Effector CD8-positive, alpha-beta T cell (primary cell): Measurements from ENCODE around the gene RPL36AL.
A peak's percentile ranks its signal among the peaks of the same experiment; 100 is the strongest.
"Not testable (repeated sequence)": the region's sequence is repeated elsewhere in the genome, so short reads cannot be mapped to it uniquely, and the experiment has no call there.

Source experiments
- DNase-seq: peaks from one replicate; lab custom pipeline; 2025; lab: John Stamatoyannopoulos, UW
- total RNA-seq, 4 experiments: gene quantifications; one replicate each; lab custom pipeline; 2026; lab: John Stamatoyannopoulos, UW

The RPL36AL gene
- 166 to 236 (median 213) reads per million in 4 experiments for total RNA-seq

DNA sequence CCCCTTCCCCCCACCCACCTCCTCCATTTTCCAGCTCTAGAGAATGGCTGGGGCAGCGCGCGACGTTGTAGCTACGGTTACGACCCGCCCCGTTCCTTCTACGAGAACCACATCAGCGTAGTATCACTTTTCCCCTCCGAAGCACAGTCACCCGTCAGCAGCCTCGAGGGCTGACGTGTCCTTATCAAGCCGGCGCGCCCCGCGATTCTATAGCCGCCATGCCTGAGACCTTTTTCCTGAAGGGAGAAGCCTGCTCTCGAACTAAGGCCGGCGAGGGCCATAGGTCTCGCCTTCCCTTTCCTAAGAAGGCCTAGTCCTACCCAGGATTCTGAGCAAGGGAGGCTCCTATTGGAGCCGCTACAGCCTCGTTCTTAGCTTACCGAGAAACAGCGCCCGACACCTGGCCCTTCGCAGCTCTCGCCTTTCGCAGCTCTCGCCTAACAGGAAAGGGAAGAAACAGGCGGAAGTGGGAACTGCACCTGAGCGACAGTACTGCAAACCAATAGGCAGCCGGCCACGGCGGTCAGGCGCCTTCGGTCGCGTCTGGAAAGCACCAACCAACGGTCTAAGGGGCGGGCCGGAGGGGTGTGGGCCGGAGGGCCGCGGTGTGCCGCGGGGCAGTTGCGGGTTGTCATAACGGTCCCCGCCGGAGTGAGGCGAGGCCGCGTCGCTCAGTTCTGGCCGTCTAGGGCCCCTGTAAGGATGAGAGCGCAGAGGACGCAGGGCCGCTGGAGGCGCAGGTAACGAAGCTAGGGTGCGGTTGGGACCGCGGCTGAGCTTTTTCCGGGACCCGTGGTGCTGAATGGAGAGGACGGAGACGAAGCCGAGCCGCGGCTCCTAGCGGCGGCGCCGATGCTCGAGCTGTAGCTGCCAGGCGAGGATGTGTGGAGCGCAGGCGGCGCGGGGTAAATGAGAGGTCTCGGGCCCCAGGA, at the start of gene RPL36AL, which contains the start of gene MGAT2:
Gene RPL36AL (minus strand): TSS at position 445 of the 932 bp plus-strand sequence. CDS start 1,522 bp downstream, outside the sequence.
Gene MGAT2 (plus strand): TSS at position 618 of the 932 bp plus-strand sequence. CDS start 470 bp downstream, outside the sequence.
- DNase-seq, result peak; percentile 81

DNA sequence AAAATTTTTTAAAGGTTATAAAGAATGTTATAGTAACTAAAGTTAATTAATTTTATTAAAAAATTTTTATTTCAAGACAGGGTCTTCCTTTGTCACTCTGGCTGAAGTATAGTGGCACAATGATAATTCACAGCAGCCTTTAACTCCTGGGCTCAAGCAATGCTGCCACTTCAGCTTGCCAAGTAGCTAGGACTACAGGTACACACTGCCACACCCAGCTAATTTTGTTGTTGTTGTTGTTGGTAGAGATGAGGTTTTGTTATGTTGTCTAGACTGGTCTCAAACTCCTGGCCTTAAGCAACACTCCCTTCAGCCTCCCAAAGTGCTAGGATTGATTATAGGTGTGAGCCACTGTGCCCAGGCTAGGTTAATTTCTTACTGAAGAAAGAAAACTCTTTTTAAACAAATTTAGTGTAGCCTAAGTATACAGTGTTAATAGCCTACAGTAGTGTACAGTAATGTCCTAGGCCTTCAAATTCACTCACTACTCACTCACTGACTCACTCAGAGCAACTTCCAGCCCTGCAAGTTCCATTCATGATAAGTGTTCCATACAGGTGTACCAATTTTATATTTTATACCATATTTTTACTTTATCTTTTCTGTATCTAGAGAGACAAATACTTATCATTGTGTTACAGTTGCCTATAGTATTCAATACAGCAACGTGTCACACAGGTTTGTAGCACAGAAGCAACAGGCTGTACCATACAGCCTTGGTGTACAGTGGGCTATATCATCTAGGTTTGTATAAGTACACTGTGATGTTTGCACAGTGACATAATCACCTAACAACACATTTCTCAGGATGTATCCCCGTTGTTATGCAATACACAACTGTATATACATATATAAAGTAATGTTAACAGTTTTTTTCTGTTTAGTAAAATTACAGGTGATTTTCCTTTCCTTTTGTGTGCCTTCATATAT, 39.4 kb upstream of the RPL36AL start:
- DNase-seq, result no peak

DNA sequence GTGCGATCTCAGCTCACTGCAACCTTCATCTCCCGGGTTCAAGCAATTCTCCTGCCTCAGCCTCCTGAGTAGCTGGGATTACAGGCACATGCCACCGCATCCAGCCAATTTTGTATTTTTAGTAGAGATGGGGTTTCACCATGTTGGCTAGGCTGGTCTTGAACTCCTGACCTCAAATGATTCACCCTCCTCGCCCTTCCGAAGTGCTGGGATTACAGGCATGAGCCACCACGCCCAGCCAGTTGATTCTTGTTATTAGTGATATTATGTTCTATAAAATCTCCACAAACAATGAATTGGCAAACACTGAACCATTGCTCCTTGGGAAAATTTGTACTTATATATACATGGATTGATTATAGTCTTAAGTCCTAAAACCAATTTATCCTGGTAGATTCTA, 37.1 kb upstream of the RPL36AL start:
- DNase-seq, result not testable (repeated sequence)

DNA sequence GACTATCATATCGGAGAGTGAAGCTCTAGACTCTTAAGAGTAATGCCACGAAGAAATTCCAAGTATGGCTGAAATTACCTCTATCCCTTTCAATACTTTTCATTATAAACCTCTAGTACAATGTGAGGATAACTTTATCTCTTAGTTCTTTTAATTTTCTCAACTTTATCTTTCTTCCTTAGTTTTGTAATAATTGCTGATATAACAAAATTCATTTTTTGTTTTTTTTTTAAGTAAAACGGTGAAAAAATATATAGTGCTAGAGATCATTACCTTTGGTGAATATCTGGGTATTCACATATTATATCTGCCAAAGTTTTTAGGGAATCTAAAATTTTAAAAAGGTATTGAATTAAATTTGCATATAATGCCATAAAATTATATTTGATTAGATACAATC, 34.1 kb upstream of the RPL36AL start:
- no peak for DNase-seq

DNA sequence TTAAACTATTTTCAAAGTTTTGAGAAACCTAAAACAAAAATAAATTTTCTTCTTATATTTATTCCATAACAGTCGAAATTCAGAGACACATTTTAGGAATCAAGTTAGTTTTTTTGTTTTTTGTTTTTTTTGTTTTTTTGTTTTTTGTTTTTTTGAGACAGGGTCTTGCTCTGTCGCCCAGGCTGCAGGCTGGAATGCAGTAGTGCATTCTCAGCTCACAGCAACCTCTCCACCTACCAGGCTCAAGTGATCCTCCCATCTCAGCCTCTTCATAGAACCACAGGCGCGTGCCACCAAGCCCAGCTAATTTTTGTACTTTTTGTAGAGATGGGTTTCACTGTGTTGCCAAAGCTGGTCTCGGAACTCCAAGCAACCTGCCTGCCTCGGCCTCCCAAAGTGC, 33.1 kb upstream of the RPL36AL start:
- DNase-seq, result no peak

DNA sequence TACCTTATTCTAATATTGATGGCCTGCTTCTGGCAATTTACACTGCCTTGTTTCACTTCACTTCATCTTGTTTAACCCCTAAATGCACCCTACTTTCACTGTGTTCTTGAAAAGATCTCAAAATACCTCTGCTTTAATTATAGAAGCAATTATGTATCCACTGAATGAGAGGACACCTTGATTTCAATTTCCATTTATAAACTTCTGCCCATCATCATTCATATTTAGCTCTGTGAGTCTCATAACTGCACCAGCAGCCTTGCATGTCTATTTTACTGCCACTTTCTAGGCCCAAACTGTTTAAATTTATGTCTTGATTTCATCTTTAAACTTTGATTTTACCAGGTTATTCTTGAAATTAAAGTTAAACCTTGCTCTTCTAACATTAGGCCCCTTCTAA, 21.7 kb upstream of the RPL36AL start:
- DNase-seq, result no peak

DNA sequence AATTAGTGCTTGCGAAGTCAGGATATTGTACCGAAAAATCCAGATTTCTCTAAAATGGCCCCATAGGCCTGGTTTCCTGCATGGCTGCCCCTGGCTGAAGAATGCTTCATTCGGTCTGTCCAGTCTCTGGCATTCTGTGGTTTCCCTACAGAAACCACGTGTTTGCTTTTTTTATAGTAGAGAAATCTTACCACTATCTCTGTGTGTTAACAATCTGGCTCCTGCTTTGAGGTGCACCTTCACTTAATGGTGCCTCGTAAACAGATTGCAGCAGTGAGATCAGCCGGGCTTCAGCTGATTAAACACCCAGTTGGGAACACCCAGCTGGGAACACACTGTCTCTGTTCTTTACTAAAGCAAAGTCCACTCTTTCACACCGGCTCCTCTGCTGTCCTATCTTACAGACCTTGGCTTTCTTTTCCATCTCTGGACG, 21.3 kb upstream of the RPL36AL start:
- DNase-seq, result no peak

DNA sequence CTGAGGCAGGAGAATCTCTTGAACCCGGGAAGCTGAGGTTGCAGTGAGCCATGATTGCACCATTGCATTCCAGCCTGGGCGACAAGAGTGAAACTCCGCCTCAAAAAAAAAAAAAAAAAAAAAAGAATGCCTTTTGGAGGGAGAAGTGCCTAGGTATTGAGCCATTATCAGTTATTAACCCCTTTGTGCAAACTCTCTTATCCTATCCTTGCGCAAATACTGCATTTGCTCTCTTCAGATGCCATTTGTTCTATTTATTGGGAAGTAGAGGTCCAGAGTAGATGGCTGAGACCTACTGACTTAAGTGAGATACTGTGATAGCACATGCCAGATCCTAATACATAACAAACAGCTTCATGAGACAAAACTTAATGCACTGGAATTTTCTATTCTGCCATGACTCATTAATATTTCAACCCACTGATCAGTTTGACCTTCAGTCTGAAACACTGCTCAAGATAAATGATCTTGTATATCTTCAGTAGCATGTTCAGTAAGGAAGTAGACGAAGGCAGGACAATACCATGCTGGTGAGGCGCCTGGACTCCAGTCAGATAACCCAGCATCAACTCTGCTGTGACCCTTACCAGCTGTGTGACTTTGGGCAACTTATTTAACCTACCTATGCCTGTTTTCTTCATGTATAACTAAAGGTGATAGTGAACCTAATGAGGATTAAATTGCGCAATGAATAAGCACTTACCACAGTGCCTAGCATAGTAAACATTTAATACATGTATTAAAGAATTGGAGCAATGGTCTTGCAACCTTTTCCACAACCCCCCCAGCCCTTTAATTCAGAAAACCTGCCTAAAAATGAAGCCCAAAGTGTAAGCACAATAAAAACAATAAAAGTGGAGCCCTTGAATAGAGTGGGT, 20.4 kb upstream of the RPL36AL start:
- no peak for DNase-seq

DNA sequence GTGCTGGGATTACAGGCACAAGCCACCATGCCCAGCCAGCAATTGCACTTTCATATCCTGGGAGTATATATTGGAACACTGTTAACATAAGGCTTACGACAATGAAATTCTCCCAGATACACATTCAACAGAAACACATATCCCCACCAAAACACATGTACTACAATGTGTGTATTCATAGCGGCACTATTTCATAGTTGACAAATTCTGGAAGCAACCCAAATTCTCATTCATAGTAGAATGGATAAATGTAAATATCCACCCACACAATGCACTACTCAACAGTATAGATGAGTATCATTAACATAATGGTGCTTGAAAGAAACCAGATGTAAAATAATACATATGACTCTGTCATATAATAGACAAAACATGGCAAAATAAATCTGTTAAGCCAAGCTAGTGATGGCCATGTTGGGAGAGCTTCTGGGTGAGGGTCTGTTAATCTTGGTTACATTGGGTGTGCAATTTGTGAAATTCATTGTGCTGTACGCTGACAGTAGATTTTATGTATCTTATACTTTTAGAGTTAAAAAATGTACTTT, 17.2 kb upstream of the RPL36AL start:
- no peak for DNase-seq

DNA sequence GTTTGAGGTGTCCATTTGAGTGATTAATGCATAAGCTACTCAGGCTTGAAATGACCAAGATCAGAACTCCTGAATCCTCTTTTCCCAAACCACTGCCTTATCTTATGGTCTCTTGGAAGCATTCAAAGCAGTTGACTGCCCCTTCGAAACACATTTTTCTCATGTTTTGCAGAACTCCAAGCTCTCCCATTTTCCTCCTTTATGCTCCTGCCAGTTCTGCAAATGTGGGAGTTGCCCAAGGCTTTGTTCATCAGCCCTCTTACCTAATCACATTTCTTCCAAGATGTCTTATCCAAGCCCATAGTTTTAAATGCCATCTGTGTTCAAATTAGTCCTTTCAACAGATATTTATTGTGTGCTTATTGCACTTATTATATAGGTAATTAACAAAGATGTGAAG, 16.4 kb upstream of the RPL36AL start:
- DNase-seq, result no peak

DNA sequence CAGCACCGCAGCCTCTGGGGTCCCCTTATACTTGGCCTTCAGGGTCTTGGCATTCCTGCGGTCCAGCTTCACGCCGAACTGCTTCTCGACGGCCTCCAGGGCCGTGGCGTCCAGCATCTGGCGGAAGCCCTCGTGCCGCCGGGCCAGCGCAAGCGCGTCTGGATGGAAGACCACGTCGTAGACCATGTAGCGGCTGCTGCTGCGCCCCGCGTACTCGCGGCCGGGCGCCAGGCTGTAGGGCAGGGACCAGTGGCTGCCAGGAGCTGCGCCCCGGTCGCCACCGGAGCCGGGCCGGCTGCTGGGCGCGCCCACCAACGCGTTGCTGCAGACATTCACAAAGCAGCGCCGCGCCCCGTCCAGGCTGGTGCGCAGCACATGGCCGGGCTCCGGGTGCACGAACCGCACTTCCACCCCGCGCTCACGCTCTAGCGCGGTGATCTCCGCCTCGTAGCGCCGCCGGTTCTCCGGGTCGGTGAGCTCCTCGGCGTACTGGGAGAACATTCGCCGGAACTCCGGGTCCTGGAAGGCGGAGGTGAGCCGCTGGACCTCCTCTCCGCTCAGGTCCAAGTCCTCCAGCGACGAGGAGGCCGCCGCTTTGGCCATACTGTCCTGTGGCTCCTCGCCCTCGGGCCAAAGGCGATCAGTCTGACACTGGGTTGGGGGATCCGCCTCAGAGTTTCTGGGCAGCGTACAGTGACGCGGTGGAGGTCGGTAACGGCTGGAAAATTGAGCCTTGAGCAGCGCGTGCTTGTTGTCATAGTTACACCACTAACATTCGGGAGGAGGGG, 14.3 kb upstream of the RPL36AL start, which contains the start of gene DNAAF2:
Gene DNAAF2 (minus strand): TSS at position 698 of the 788 bp plus-strand sequence. CDS start 95 bp downstream, at position 603.
- peak; percentile 46 for DNase-seq

DNA sequence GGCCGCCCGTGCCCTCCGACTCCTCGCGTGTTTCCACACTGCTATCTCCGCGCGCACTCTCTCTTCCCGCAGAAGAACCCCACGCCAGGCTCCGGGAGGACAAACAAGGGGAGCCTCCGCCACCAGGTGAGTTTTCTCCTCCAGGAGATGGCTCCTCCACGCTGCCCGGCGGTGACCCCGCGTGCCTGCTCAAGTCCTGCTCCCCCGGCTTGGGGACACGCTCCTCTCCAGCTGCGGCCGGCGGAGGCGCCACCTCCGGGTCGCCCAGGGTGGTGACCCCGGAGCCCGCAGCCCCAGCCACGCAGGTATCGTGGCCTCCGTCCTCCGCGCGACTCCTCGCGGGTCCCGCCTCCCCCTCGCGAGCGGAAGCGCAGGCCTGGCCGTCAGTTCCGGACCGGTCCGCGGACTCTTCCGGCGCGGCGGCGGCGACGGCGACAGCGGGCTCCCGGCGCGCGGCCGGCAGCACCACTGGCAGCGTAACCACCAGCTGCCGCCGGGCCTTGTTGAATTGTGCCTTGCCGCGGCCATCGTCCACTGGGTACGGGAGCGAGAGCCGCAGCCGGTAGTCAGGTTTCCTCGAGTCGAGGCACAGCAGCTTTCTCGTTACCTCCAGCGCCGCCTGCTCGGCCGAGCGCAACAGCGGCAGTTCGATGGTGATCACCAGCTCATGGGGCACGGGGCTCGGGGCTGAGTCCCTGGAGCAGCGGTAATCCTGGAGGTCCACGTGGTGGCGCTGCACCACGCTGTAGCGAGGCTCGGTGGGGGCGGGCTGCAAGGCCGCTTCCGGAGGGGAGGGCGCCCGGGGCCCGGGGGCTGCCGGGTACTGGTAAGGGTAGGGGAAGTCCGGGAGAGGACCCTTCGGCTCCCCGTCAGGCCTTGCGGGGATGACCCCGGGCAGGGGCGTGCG, 13.5 kb upstream of the RPL36AL start:
- DNase-seq, result peak; percentile 85

DNA sequence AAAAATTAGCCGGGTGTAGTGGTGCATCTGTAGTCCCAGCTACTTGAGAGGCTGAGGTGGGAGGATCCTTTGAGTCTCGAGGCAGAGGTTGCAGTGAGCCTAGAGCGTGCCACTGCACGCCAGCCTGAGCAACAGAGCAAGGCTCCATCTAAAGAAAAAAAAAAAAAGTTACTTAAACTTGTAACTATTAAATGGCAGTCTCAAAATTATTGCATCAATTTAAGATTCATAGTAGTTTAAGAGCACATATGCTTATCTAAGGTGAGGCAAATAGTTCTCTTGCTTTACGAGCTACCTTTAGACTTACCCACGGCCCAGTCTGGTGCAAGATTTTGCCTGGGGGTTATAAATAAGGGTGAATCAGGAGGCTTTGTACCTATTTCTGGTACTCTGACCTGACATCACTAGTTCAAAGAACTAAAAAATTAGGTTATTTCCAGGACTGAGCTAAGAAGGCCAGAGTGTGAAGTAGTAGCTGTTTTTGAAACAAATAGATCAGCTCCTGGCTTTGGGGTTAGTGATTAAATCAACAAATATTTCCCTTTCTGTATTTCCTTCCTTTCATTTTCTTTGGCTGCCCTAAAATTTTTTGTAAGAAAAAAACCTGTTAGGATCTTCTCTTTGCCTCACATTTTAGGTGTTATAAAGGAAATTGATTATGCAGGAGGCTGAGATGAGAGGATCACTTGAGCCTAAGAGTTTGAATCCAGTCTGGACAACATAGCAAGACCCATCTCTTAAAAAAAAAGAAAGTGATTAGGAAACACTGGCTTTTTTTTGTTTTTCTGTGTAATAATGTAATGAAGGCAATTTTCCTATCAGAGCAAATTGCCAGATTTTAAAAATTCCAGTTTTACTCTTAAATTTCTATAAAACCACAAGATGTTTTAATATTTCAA, 3.8 kb upstream of the RPL36AL start:
- DNase-seq, result no peak

DNA sequence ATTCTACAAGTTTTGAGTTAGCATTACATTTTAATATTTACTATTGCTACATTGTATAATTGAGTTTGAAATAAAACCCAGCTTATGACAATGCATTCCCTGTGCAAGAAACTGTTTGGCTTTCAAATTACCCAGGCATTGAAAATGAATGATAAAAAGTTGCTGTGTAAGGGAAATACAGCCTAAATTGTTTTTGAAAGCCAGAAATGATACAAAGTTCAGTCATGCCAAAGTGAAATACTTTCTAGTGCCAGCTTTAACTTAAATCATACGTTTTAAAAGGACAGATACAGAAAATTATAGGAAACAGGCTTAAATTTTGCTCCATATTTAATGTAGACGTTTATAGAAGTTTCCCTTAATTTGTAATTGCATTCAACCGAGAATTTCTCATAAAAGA, 3.0 kb upstream of the RPL36AL start:
- DNase-seq, result no peak

DNA sequence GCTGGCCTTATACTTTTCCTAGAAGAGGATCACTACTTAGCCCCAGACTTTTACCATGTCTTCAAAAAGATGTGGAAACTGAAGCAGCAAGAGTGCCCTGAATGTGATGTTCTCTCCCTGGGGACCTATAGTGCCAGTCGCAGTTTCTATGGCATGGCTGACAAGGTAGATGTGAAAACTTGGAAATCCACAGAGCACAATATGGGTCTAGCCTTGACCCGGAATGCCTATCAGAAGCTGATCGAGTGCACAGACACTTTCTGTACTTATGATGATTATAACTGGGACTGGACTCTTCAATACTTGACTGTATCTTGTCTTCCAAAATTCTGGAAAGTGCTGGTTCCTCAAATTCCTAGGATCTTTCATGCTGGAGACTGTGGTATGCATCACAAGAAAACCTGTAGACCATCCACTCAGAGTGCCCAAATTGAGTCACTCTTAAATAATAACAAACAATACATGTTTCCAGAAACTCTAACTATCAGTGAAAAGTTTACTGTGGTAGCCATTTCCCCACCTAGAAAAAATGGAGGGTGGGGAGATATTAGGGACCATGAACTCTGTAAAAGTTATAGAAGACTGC, 1.7 kb upstream of the RPL36AL start:
- no peak for DNase-seq

DNA sequence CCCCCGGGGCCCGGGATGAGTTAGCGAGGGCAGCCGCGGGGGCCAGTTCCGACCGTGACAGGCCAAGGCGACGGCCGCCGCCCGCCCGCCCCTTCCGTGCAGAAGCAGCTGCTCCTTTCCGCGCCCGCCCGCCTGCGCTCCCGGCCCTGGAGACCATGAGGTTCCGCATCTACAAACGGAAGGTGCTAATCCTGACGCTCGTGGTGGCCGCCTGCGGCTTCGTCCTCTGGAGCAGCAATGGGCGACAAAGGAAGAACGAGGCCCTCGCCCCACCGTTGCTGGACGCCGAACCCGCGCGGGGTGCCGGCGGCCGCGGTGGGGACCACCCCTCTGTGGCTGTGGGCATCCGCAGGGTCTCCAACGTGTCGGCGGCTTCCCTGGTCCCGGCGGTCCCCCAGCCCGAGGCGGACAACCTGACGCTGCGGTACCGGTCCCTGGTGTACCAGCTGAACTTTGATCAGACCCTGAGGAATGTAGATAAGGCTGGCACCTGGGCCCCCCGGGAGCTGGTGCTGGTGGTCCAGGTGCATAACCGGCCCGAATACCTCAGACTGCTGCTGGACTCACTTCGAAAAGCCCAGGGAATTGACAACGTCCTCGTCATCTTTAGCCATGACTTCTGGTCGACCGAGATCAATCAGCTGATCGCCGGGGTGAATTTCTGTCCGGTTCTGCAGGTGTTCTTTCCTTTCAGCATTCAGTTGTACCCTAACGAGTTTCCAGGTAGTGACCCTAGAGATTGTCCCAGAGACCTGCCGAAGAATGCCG, 872 bp upstream of the RPL36AL start:
- peak; percentile 38 for DNase-seq

DNA sequence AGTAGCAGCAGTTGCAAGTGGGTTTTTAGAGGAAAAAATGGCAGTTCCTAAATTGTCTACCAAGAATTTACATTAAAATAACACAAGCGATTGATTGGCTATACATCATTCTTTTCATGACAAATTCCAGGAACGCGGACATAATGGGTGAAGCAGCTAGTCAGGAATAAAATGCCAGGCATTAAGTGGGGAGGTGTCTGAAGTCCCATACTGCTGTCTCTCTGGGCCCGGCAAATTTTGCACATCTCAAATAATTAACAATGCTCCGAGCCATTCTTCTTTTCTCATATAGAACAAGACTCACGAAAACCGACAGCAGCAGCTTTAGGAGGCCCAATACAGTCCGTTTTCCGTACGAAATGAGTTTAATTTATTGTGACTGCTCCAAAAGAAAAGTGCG, 696 bp downstream of the RPL36AL start:
- DNase-seq, result no peak
